HG02938 (cell line): ENCODE data around the gene LRRC18.

Experiments
- ATAC-seq: cut with Tn5 transposase; IDR thresholded peaks from one replicate; pipeline ENCODE4 v1.9.1; 2021; ENCODE audit warnings: mild to moderate bottlenecking, moderate library complexity; ENCODE audit not compliant: unreplicated experiment

The LRRC18 gene

GRCh38 chr10:48946891-48947500 lies 7.4 kb upstream of the LRRC18 start:
- no peak for ATAC-seq

- no peak for ATAC-seq
Observed at GRCh38 chr10:48946332-48946731, 6.7 kb upstream of the LRRC18 start.

- no peak for ATAC-seq
Observed at GRCh38 chr10:48945441-48946130, 5.9 kb upstream of the LRRC18 start.

GRCh38 chr10:48944171-48944570 lies 4.5 kb upstream of the LRRC18 start:
- no peak for ATAC-seq

- no peak for ATAC-seq
Observed at GRCh38 chr10:48943096-48943495, 3.5 kb upstream of the LRRC18 start.

GRCh38 chr10:48941427-48942075 lies 1.9 kb upstream of the LRRC18 start:
- no peak for ATAC-seq

GRCh38 chr10:48940958-48941357 lies 1.3 kb upstream of the LRRC18 start:
- no peak for ATAC-seq

- no peak for ATAC-seq
Observed at GRCh38 chr10:48940372-48940771, 732 bp upstream of the LRRC18 start.

GRCh38 chr10:48938990-48939536 lies 577 bp downstream of the LRRC18 start:
- no peak for ATAC-seq

GRCh38 chr10:48938281-48938680 lies 1.4 kb downstream of the LRRC18 start:
- ATAC-seq = no peak

GRCh38 chr10:48937796-48938195 lies 1.8 kb downstream of the LRRC18 start:
- ATAC-seq = no peak

- ATAC-seq = no peak
Observed at GRCh38 chr10:48935577-48935976, 4.1 kb downstream of the LRRC18 start.

- no peak for ATAC-seq
Observed at GRCh38 chr10:48934672-48935501, 4.8 kb downstream of the LRRC18 start.

GRCh38 chr10:48932831-48933664 lies 6.6 kb downstream of the LRRC18 start:
- ATAC-seq = no peak

- ATAC-seq = no peak
Observed at GRCh38 chr10:48931188-48931587, 8.5 kb downstream of the LRRC18 start.

GRCh38 chr10:48929413-48929990 lies 10.1 kb downstream of the LRRC18 start:
- ATAC-seq = no peak

- no peak for ATAC-seq
Observed at GRCh38 chr10:48926764-48927540, 12.7 kb downstream of the LRRC18 start.

GRCh38 chr10:48926255-48926654 lies 13.4 kb downstream of the LRRC18 start:
- no peak for ATAC-seq

- ATAC-seq = no peak
Observed at GRCh38 chr10:48924988-48925387, 14.7 kb downstream of the LRRC18 start.
